Esophagus squamous epithelium (tissue), 4 donors: Measurements from ENCODE around the gene ITPRIP.

ENCODE experiments used
- POLR2A ChIP-seq, 4 donors: fragments of 450-650 bp; IDR thresholded peaks; one replicate each; pipeline ENCODE4 v1.6.1; 2017; ENCODE audit warnings: antibody characterized with exemption in 4 of 4, mild to moderate bottlenecking in 4 of 4, moderate library complexity in 3 of 4
- TF ChIP-seq, protein P1 (sequence below), 6 experiments: fragments of 450-650 bp in 4 of 6; fragments of 200-600 bp in 2 of 6; sonication (generic) in 2 of 6; IDR thresholded peaks; one replicate each; pipeline ENCODE4 v1.5.1; 2016 to 2019; ENCODE audit warnings: antibody characterized with exemption in 6 of 6, mild to moderate bottlenecking in 4 of 6, moderate library complexity in 4 of 6

DNA sequence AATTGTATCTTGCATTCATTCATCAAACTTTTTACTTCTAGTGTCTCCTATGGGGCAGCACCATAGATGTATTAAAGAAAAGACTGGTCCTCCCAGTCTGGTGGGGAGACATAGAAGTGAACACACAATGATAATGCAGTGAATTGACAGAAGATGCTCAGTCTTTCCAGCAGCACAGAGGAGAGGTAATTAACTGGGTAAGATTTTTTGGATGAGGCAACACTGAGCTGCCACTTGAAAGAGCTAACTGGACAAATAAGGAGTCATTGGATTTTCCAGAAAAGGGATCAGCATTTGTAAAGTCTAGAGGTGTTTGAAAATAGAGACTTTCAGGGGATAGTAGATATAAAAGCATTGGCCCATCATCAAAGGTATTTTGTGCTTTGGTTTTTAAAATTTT is 7.2 kb upstream of the ITPRIP start:
- TF ChIP-seq, protein P1, sequence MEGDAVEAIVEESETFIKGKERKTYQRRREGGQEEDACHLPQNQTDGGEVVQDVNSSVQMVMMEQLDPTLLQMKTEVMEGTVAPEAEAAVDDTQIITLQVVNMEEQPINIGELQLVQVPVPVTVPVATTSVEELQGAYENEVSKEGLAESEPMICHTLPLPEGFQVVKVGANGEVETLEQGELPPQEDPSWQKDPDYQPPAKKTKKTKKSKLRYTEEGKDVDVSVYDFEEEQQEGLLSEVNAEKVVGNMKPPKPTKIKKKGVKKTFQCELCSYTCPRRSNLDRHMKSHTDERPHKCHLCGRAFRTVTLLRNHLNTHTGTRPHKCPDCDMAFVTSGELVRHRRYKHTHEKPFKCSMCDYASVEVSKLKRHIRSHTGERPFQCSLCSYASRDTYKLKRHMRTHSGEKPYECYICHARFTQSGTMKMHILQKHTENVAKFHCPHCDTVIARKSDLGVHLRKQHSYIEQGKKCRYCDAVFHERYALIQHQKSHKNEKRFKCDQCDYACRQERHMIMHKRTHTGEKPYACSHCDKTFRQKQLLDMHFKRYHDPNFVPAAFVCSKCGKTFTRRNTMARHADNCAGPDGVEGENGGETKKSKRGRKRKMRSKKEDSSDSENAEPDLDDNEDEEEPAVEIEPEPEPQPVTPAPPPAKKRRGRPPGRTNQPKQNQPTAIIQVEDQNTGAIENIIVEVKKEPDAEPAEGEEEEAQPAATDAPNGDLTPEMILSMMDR (IDR thresholded peaks at IDR 0.05): no peak
- TF ChIP-seq POLR2A (IDR thresholded peaks at IDR 0.05): no peak
